ENCODE results near the gene KRTAP10-6. TPM values are rescaled to one million over a fixed set of nuclear protein-coding genes. Genes with fewer than 3 reads are reported as not detected.

The KRTAP10-6 gene
- total and polyA plus RNA-seq, 2 of the 8 experiments (the other 6 are each of a cell fraction or from before 2014, with no cell fraction given), result 0.12 TPM; not detected in 1

GRCh38 chr21:44603109-44603875 is 11.0 kb upstream of the KRTAP10-6 start:
- ChIA-PET CTCF (ENCODE audit: partially characterized antibody) (interaction anchor here (1.0 to 1.5 kb wide), 2 partner anchors 10 to 11 kb away, joined by 3 to 4 read pairs; partner anchors contain the start of gene KRTAP10-6), POLR2A (ENCODE audit: partially characterized antibody) (interaction anchor here (1.2 kb wide), 1 partner anchor 52 kb away, joined by 3 read pairs; the partner anchor contains the start of gene KRTAP10-2)
- Histone ChIP-seq H2BK5ac (ENCODE audit: low read depth, low read length) (no peak overlapping the region), H3K36me3 (ENCODE audit: control insufficient read depth in 2 of 4, insufficient read depth in 4 of 4, low read length in 3 of 4) (no peaks in the 10 kb centered on the region; a peak in 1 of 8 replicates), H4K5ac (ENCODE audit: insufficient read length, low read depth, low read length) (no peak overlapping the region), H4K20me1 (replicated peaks in 1 of 2; ENCODE audit: control insufficient read depth in 1 of 2, insufficient read depth in 2 of 2, low read length in 2 of 2) (no peaks in the 10 kb centered on the region), H3K4me2 (ENCODE audit: insufficient read depth in 1 of 2, low read depth in 2 of 2, low read length in 2 of 2) (no peak overlapping the region), H3K9ac (replicated peaks in 1 of 4; ENCODE audit: extremely low read depth in 1 of 4, low read depth in 3 of 4, low read length in 3 of 4) (no peak overlapping the region), H4K8ac (ENCODE audit: extremely low read depth, insufficient read depth, low read length) (no peak overlapping the region; the same call in 1 of the 2 replicates), H3K14ac (ENCODE audit: insufficient read length) (no peak overlapping the region), H3K27me3 (replicated peaks in 1 of 4; ENCODE audit: control insufficient read depth in 3 of 4, extremely low read depth in 1 of 4, insufficient read depth in 3 of 4, low read length in 3 of 4) (no peaks in the 10 kb centered on the region), H3K23me2 (ENCODE audit: low read depth, low read length) (0 out of 2 replicates have a peak, but pooled peaks cover 2% of the 10 kb centered on the region), H2BK120ac (replicated peaks; ENCODE audit: low read depth, low read length) (no peak overlapping the region), H2AK5ac (ENCODE audit: low read depth, low read length) (no peak overlapping the region), H3K4me3 (ENCODE audit: extremely low read depth in 1 of 4, insufficient read depth in 2 of 4, low read depth in 3 of 4, low read length in 4 of 4) (no peak overlapping the region), H3K79me1 (ENCODE audit: low read depth, low read length) (no peaks in the 10 kb centered on the region), H3K4ac (replicated peaks; ENCODE audit: insufficient read length, low read depth, low read length) (no peak overlapping the region), H3K79me2 (ENCODE audit: control insufficient read depth in 1 of 2, insufficient read depth in 2 of 2, low read length in 2 of 2) (no peaks in the 10 kb centered on the region), H3K56ac (replicated peaks; ENCODE audit: insufficient read length, low read depth, low read length) (no peak overlapping the region), H3K9me3 (ENCODE audit: insufficient read depth in 2 of 2, low read depth in 1 of 2, low read length in 1 of 2) (peaks cover 0 to 5% of the 10 kb centered on the region in 2 experiments; a peak in 1 of 4 replicates), H2BK12ac (ENCODE audit: low read depth, low read length) (peak overlapping the region; percentile 60; the same call in 1 of the 2 replicates), H3K27ac (ENCODE audit: low read depth, low read length) (no peak overlapping the region), H3K23ac (ENCODE audit: insufficient read length) (no peak overlapping the region), H3K4me1 (replicated peaks in 1 of 4; ENCODE audit: control insufficient read depth in 3 of 4, insufficient read depth in 4 of 4, low read length in 3 of 4) (peaks cover 0 to 2% (median 0%) of the 10 kb centered on the region in 4 experiments; a peak in 4 of 7 replicates), H3K18ac (ENCODE audit: extremely low read depth, low read length) (no peak overlapping the region), H4K91ac (replicated peaks; ENCODE audit: insufficient read length, low read length) (peak overlapping the region; percentile 22), H2BK20ac (ENCODE audit: low read length) (no peak overlapping the region), H2AFZ (ENCODE audit: low read length) (no peak overlapping the region), H2BK15ac (ENCODE audit: low read length) (0 out of 2 replicates have a peak overlapping the region, but pooled peaks have one; percentile 29)
- FAIRE-seq (no peak), DNase-seq (ENCODE audit: low read depth in 1 of 2, low spot score in 2 of 2) (peak in 1 of 2 experiments; percentile 39)
- WGBS, 2 experiments (ENCODE audit: extremely low coverage in 1 of 2, insufficient coverage in 1 of 2, insufficient read length in 1 of 2, insufficient replicate concordance in 2 of 2, low coverage in 1 of 2, low lambda C conversion rate in 2 of 2, missing lambda C conversion rate in 1 of 2), result 69% methylated on average over 17 of the region's 17 CpGs; no CpG with 5 or more reads in 1 of the 2 experiments
- TF ChIP-seq YY1 (IDR thresholded peaks at IDR 0.05; ENCODE audit: low read depth, low read length), result no peak
- TF ChIP-seq CHD1 (IDR thresholded peaks at IDR 0.05; ENCODE audit: low read depth, low read length), result no peak
- TF ChIP-seq, protein P1, sequence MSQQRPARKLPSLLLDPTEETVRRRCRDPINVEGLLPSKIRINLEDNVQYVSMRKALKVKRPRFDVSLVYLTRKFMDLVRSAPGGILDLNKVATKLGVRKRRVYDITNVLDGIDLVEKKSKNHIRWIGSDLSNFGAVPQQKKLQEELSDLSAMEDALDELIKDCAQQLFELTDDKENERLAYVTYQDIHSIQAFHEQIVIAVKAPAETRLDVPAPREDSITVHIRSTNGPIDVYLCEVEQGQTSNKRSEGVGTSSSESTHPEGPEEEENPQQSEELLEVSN (IDR thresholded peaks at IDR 0.05), result no peak
- no peak for TF ChIP-seq JUN (IDR thresholded peaks at IDR 0.05; ENCODE audit: low read depth, low read length)
- no peak for TF ChIP-seq JUND (IDR thresholded peaks at IDR 0.05; ENCODE audit: low read length)
- TF ChIP-seq NANOG (IDR thresholded peaks at IDR 0.05; ENCODE audit: insufficient read depth, low read depth, low read length, poor library complexity, severe bottlenecking), result no peak
- TF ChIP-seq RBBP5 (IDR thresholded peaks at IDR 0.05; ENCODE audit: borderline replicate concordance, low read depth, low read length), result no peak
- TF ChIP-seq GABPA (IDR thresholded peaks at IDR 0.05; ENCODE audit: borderline replicate concordance, insufficient read depth, low read length), result no peak
- no peak for TF ChIP-seq POLR2A (IDR thresholded peaks at IDR 0.05; ENCODE audit: control extremely low read depth in 1 of 2, low read depth in 2 of 2, low read length in 2 of 2)
- no peak for TF ChIP-seq MAX (IDR thresholded peaks at IDR 0.05)
- TF ChIP-seq CTBP2 (IDR thresholded peaks at IDR 0.05; ENCODE audit: borderline replicate concordance, insufficient read depth, insufficient read length, low read length), result no peak
